Measurements from ENCODE around the gene NCR3LG1. TPM values are rescaled to one million over a fixed set of nuclear protein-coding genes. Genes with fewer than 3 reads are reported as not detected.

NCR3LG1 gene
- total and polyA plus RNA-seq, 2 of the 8 experiments (the other 6 are each of a cell fraction or from before 2014, with no cell fraction given) = 0.68 to 1.9 TPM

DNA sequence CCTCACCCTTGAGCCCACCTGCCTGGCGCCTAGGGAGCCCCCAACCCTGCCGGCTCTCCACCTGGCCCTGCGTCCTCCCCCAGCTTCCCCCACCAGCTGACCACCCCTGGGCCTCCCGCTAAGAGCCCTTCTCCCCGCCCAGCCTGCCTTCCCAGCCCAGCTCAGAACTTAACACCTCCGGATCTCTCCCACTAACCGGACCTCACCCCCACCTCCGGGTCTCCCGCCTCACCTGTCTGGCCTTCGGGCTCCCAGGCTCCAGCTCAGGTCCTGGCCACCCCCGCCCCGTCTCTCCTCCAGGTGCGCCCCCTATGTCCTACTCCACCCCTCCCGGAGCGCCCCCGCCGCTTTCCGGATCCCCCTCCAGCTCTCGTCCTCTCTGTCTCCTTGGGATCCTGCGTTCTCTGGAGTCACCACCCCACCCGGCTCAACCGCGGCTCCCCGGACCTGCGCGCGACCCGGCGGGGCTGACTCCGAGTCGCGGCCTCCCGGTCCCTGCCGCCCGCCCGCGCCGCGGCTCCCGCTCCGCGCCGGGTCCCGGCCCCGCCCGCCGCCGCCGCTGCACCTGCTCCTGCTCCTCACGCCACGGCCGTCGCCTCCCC lies 37.1 kb downstream of the NCR3LG1 start, which contains the start of gene KCNJ11:
Gene KCNJ11, minus strand, starts transcription at position 51 of the 602 bp plus-strand sequence. CDS start 568 bp downstream, outside the sequence.
- H3K23me2 ChIP-seq (ENCODE audit: low read depth, low read length) = no peaks in the 10 kb centered on the region
- H3K36me3 ChIP-seq (ENCODE audit: control insufficient read depth in 2 of 4, insufficient read depth in 4 of 4, low read length in 3 of 4) = no peaks in the 10 kb centered on the region
- peaks cover 0 to 12% (median 2%) of the 10 kb centered on the region in 4 experiments; a peak in 3 of 7 replicates for H3K4me1 ChIP-seq (replicated peaks in 1 of 4; ENCODE audit: control insufficient read depth in 3 of 4, insufficient read depth in 4 of 4, low read length in 3 of 4)
- no peak within 1 kb of the TSS; the same call in 1 of the 2 replicates for H3K18ac ChIP-seq (ENCODE audit: extremely low read depth, low read length)
- no peaks in the 10 kb centered on the region for H3K79me2 ChIP-seq (ENCODE audit: control insufficient read depth in 1 of 2, insufficient read depth in 2 of 2, low read length in 2 of 2)
- H3K4me2 ChIP-seq (ENCODE audit: insufficient read depth in 1 of 2, low read depth in 2 of 2, low read length in 2 of 2) = peak within 1 kb of the TSS; percentile 68 to 71
- H2BK5ac ChIP-seq (ENCODE audit: low read depth, low read length) = peak within 1 kb of the TSS; percentile 24; the same call in 1 of the 2 replicates
- H3K27me3 ChIP-seq (replicated peaks in 1 of 4; ENCODE audit: control insufficient read depth in 3 of 4, extremely low read depth in 1 of 4, insufficient read depth in 3 of 4, low read length in 3 of 4) = peaks cover 0 to 7% (median 0%) of the 10 kb centered on the region in 4 experiments; a peak in 4 of 7 replicates
- ChIA-PET CTCF (ENCODE audit: partially characterized antibody) (interaction anchor here (0.6 to 38.8 kb wide), 29 partner anchors 9 to 1395 kb away, joined by 3 to 1414 read pairs (median 4); partner anchors contain the start of genes ABCC8 and USH1C), POLR2A (ENCODE audit: partially characterized antibody) (interaction anchor here (0.7 kb wide), 1 partner anchor 88 kb away, joined by 3 read pairs; no protein-coding TSS in a partner anchor)
- no peak within 1 kb of the TSS for H3K23ac ChIP-seq (ENCODE audit: insufficient read length)
- no peak within 1 kb of the TSS for H2BK20ac ChIP-seq (ENCODE audit: low read length)
- peak within 1 kb of the TSS; percentile 55 for H2AK5ac ChIP-seq (ENCODE audit: low read depth, low read length)
- H3K79me1 ChIP-seq (ENCODE audit: low read depth, low read length) = no peaks in the 10 kb centered on the region; the same call in 1 of the 2 replicates
- peak within 1 kb of the TSS in 1 of 4 experiments; percentile 40; a peak in 1 of 7 replicates for H3K9ac ChIP-seq (replicated peaks in 1 of 4; ENCODE audit: extremely low read depth in 1 of 4, low read depth in 3 of 4, low read length in 3 of 4)
- no peak within 1 kb of the TSS for H3K14ac ChIP-seq (ENCODE audit: insufficient read length)
- peak within 1 kb of the TSS; percentile 9 for H4K5ac ChIP-seq (ENCODE audit: insufficient read length, low read depth, low read length)
- DNase-seq (ENCODE audit: low read depth in 1 of 2, low spot score in 2 of 2) = peak in 1 of 2 experiments; percentile 15
- no peak within 1 kb of the TSS for H2BK15ac ChIP-seq (ENCODE audit: low read length)
- FAIRE-seq = no peak
- peak within 1 kb of the TSS; percentile 51 to 80 (median 60) for H3K4me3 ChIP-seq (ENCODE audit: extremely low read depth in 1 of 4, insufficient read depth in 2 of 4, low read depth in 3 of 4, low read length in 4 of 4)
- no peak within 1 kb of the TSS for H2AFZ ChIP-seq (ENCODE audit: low read length)
- no peak within 1 kb of the TSS for H3K4ac ChIP-seq (replicated peaks; ENCODE audit: insufficient read length, low read depth, low read length)
- peak within 1 kb of the TSS; percentile 80; the same call in 1 of the 2 replicates for H2BK12ac ChIP-seq (ENCODE audit: low read depth, low read length)
- no peak within 1 kb of the TSS for H3K27ac ChIP-seq (ENCODE audit: low read depth, low read length)
- H3K9me3 ChIP-seq (ENCODE audit: insufficient read depth in 2 of 2, low read depth in 1 of 2, low read length in 1 of 2) = no peaks in the 10 kb centered on the region
- peak within 1 kb of the TSS; percentile 66 for H4K91ac ChIP-seq (replicated peaks; ENCODE audit: insufficient read length, low read length)
- H4K20me1 ChIP-seq (replicated peaks in 1 of 2; ENCODE audit: control insufficient read depth in 1 of 2, insufficient read depth in 2 of 2, low read length in 2 of 2) = peaks cover 0 to 3% of the 10 kb centered on the region in 2 experiments
- no peak within 1 kb of the TSS for H2BK120ac ChIP-seq (replicated peaks; ENCODE audit: low read depth, low read length)
- 20% methylated on average over 1 of the region's 53 CpGs; no CpG with 5 or more reads in 1 of the 2 experiments for WGBS, 2 experiments (ENCODE audit: extremely low coverage in 1 of 2, insufficient coverage in 1 of 2, insufficient read length in 1 of 2, insufficient replicate concordance in 2 of 2, low coverage in 1 of 2, low lambda C conversion rate in 2 of 2, missing lambda C conversion rate in 1 of 2)
- H3K56ac ChIP-seq (replicated peaks; ENCODE audit: insufficient read length, low read depth, low read length) = no peak within 1 kb of the TSS
- H4K8ac ChIP-seq (ENCODE audit: extremely low read depth, insufficient read depth, low read length) = peak within 1 kb of the TSS; percentile 57
- peak; percentile 65 for TF ChIP-seq KDM4A (IDR thresholded peaks at IDR 0.05; ENCODE audit: low read depth, low read length, severe bottlenecking)
- TF ChIP-seq, protein P1, sequence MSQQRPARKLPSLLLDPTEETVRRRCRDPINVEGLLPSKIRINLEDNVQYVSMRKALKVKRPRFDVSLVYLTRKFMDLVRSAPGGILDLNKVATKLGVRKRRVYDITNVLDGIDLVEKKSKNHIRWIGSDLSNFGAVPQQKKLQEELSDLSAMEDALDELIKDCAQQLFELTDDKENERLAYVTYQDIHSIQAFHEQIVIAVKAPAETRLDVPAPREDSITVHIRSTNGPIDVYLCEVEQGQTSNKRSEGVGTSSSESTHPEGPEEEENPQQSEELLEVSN (IDR thresholded peaks at IDR 0.05) = peak; percentile 74
- no peak for TF ChIP-seq SIRT6 (IDR thresholded peaks at IDR 0.05; ENCODE audit: low read length)
- TF ChIP-seq, protein P2, sequence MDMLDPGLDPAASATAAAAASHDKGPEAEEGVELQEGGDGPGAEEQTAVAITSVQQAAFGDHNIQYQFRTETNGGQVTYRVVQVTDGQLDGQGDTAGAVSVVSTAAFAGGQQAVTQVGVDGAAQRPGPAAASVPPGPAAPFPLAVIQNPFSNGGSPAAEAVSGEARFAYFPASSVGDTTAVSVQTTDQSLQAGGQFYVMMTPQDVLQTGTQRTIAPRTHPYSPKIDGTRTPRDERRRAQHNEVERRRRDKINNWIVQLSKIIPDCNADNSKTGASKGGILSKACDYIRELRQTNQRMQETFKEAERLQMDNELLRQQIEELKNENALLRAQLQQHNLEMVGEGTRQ (IDR thresholded peaks at IDR 0.05; ENCODE audit: low read length) = no peak
- no peak for TF ChIP-seq EGR1 (IDR thresholded peaks at IDR 0.05; ENCODE audit: borderline replicate concordance, low read depth, low read length)
- TF ChIP-seq TCF12 (IDR thresholded peaks at IDR 0.05; ENCODE audit: low read depth, low read length) = no peak
- TF ChIP-seq NRF1 (IDR thresholded peaks at IDR 0.05; ENCODE audit: low read depth, low read length) = no peak

All from H1 (cell line).